GM20000 (cell line): ENCODE data around the gene RBMS3.
"Not testable (repeated sequence)": the region's sequence is repeated elsewhere in the genome, so short reads cannot be mapped to it uniquely, and the experiment has no call there.

Source experiments
- DNase-seq: peaks from one replicate; pipeline ENCODE4 v3.0.0; 2012; ENCODE audit warnings: low spot score
- CTCF ChIP-seq: IDR thresholded peaks from 2 replicates; pipeline ENCODE4 v1.5.1; 2012; ENCODE audit warnings: mild to moderate bottlenecking, control low read depth; ENCODE audit errors: extremely low read depth, missing control alignments

RBMS3 gene

GRCh38 chr3:29515451-29515850 is 234.6 kb downstream of the RBMS3 start:
- TF ChIP-seq CTCF: no peak
- no peak for DNase-seq

GRCh38 chr3:29516164-29516563 is 235.3 kb downstream of the RBMS3 start:
- DNase-seq: no peak
- no peak for TF ChIP-seq CTCF

- DNase-seq: no peak
- TF ChIP-seq CTCF: no peak
Observed at GRCh38 chr3:29520764-29521163, 239.9 kb downstream of the RBMS3 start.

GRCh38 chr3:29521293-29521692 is 240.4 kb downstream of the RBMS3 start:
- no peak for DNase-seq
- no peak for TF ChIP-seq CTCF

GRCh38 chr3:29521751-29522150 is 240.9 kb downstream of the RBMS3 start:
- TF ChIP-seq CTCF: no peak
- no peak for DNase-seq

- DNase-seq: not testable (repeated sequence)
Observed at GRCh38 chr3:29524433-29524832, 243.6 kb downstream of the RBMS3 start.

GRCh38 chr3:29525254-29525881 is 244.5 kb downstream of the RBMS3 start:
- TF ChIP-seq CTCF: no peak
- DNase-seq: no peak

- no peak for TF ChIP-seq CTCF
Observed at GRCh38 chr3:29527246-29527645, 246.4 kb downstream of the RBMS3 start.

More at GRCh38 chr3:29527246-29527645, 246.4 kb downstream of the RBMS3 start:
- no peak for DNase-seq
